HepG2 (cell line): ENCODE data around the gene CPNE1. TPM values are rescaled to one million over a fixed set of nuclear protein-coding genes. Genes with fewer than 3 reads are reported as not detected.

ENCODE experiments used
- AHR ChIP-seq: IDR thresholded peaks from 2 replicates; pipeline ENCODE4 v1.6.1; 2018; ENCODE audit warnings: missing genetic modification reagents, missing compliant biosample characterization
- CCAR2 ChIP-seq: fragments of 200-400 bp; formaldehyde crosslinking; optimal IDR thresholded peaks from 2 replicates; pipeline ENCODE3; 2018; ENCODE audit warnings: low read depth, mild to moderate bottlenecking, low read length, moderate library complexity
- HNF4G ChIP-seq, 2 experiments: sonication (generic) in 1 of 2; formaldehyde crosslinking in 1 of 2; IDR thresholded peaks; 2 replicates each; pipeline versions ENCODE4 v1.4.0 to v1.6.1; 2011 to 2020; ENCODE audit warnings: borderline replicate concordance in 2 of 2, low read depth in 2 of 2, mild to moderate bottlenecking in 2 of 2, low read length in 1 of 2, missing genetic modification reagents in 1 of 2, moderate library complexity in 1 of 2
- NCOA5 ChIP-seq: sonication (generic); formaldehyde crosslinking; IDR thresholded peaks from 2 replicates; pipeline ENCODE4 v1.4.0; 2020; ENCODE audit warnings: missing genetic modification reagents
- PPARG ChIP-seq: conservative IDR thresholded peaks from 2 replicates; pipeline ENCODE4 v1.6.1; 2016; ENCODE audit warnings: missing biosample characterization, missing genetic modification reagents
- RXRA ChIP-seq: sonication (generic); formaldehyde crosslinking; IDR thresholded peaks from 2 replicates; pipeline ENCODE4 v1.5.1; 2020; ENCODE audit warnings: missing genetic modification reagents
- SMYD3 ChIP-seq: sonication (generic); formaldehyde crosslinking; IDR thresholded peaks from 2 replicates; pipeline ENCODE4 v1.8.1; 2023; ENCODE audit warnings: mild to moderate bottlenecking, missing genetic modification reagents
- SP5 ChIP-seq: IDR thresholded peaks from 2 replicates; pipeline ENCODE4 v1.6.1; 2016; ENCODE audit warnings: low read depth, borderline replicate concordance
- TARDBP ChIP-seq: sonication (generic); formaldehyde crosslinking; IDR thresholded peaks from 2 replicates; pipeline ENCODE4 v1.8.0; 2022; ENCODE audit warnings: mild to moderate bottlenecking, missing genetic modification reagents
- ZFP41 ChIP-seq: sonication (generic); formaldehyde crosslinking; IDR thresholded peaks from 2 replicates; pipeline ENCODE4 v1.4.0; 2020; ENCODE audit warnings: mild to moderate bottlenecking, missing genetic modification reagents, borderline replicate concordance
- ZNF20 ChIP-seq: sonication (generic); formaldehyde crosslinking; IDR thresholded peaks from 2 replicates; pipeline ENCODE4 v1.4.0; 2020; ENCODE audit warnings: mild to moderate bottlenecking, moderate library complexity, missing genetic modification reagents
- ZNF3 ChIP-seq: IDR thresholded peaks from 2 replicates; pipeline ENCODE4 v1.7.0; 2017; ENCODE audit warnings: inconsistent platforms
- ZNF460 ChIP-seq: sonication (generic); formaldehyde crosslinking; IDR thresholded peaks from 2 replicates; pipeline ENCODE4 v1.5.1; 2020; ENCODE audit warnings: missing genetic modification reagents, mild to moderate bottlenecking, borderline replicate concordance
- ZSCAN9 ChIP-seq: IDR thresholded peaks from 2 replicates; pipeline ENCODE4 v1.6.1; 2016; ENCODE audit warnings: borderline replicate concordance
- polyA plus RNA-seq, 8 experiments: library from polyadenylated mRNA; depleted of rRNA in 3 of 8; stranded (reverse) in 7 of 8; unstranded in 1 of 8; fragments of >200 nt; fragmentation: Illumina TruSeq in 4 of 8; extraction: Trizol in 4 of 8; gene quantifications; 2 replicates each; pipeline versions ENCODE4 v1.2.1 to v1.2.3, GENCODE V29; 2011 to 2016; ENCODE audit warnings: low read depth in 4 of 8, missing spikeins in 1 of 8, mixed read lengths in 1 of 8; ENCODE audit not compliant: insufficient read depth in 1 of 8
- total RNA-seq, 5 experiments: library from RNA; depleted of rRNA; stranded (reverse); fragments of >200 nt; fragmentation: Illumina TruSeq; extraction: Trizol; gene quantifications; 2 replicates each; pipeline ENCODE4 v1.2.3, GENCODE V29; 2016; ENCODE audit warnings: low read depth in 1 of 5
- TF ChIP-seq, protein P1 (sequence below): sonication (generic); formaldehyde crosslinking; IDR thresholded peaks from 2 replicates; pipeline ENCODE4 v1.4.0; 2020; ENCODE audit warnings: low read depth, missing genetic modification reagents
- TF ChIP-seq, protein P2 (sequence below): sonication (generic); formaldehyde crosslinking; IDR thresholded peaks from 2 replicates; pipeline ENCODE4 v1.5.1; 2020; ENCODE audit warnings: mild to moderate bottlenecking, missing genetic modification reagents, borderline replicate concordance
- TF ChIP-seq, protein P3 (sequence below): sonication (generic); formaldehyde crosslinking; conservative IDR thresholded peaks from 2 replicates; pipeline ENCODE4 v1.4.0; 2020; ENCODE audit warnings: missing genetic modification reagents

The CPNE1 gene
- total and polyA plus RNA-seq, 2 of the 13 experiments (the other 11 are each of a cell fraction or from before 2014, with no cell fraction given): 408 to 431 TPM

DNA sequence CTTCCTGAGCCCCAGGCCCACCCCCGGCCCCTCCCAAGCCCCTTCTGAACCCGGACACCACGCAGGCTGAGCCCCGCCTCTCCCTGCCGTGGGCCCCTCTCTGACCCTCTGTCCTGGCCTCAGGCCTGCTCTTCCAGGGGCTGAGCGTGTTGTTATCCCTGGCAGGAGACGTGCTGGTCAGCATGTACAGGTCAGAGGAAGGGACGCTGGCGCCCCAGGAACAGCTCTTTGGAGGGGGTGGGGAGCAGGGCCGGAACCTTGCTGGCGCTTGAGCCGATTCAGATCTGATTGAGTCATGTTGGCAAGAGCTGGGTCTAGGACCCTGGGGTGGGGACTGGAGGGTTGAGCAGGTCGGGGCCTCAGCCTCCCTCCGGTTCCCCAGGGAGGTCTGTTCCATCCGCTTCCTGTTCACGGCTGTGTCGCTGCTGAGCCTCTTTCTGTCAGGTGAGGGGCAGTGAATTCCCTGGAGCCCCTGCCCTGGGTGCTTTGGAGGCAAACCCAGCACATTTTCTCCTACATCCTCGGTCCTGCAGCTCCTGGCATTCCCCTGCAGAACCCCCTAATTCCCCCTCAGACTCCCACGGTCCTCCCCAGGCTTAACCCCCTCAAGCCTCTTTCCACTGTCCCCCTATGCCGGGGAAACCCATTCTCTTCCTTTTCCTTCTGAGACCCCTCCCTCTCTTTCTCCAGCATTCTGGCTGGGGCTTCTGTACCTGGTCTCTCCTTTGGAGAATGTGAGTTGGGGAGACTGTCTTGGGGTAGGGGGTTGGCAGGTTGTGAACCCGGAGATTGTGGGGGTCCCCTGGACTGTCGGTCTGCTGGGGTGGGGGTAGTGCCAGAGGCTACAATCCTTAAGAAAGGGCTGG, 47.1 kb downstream of the CPNE1 start (continued):
- TF ChIP-seq, protein P1, sequence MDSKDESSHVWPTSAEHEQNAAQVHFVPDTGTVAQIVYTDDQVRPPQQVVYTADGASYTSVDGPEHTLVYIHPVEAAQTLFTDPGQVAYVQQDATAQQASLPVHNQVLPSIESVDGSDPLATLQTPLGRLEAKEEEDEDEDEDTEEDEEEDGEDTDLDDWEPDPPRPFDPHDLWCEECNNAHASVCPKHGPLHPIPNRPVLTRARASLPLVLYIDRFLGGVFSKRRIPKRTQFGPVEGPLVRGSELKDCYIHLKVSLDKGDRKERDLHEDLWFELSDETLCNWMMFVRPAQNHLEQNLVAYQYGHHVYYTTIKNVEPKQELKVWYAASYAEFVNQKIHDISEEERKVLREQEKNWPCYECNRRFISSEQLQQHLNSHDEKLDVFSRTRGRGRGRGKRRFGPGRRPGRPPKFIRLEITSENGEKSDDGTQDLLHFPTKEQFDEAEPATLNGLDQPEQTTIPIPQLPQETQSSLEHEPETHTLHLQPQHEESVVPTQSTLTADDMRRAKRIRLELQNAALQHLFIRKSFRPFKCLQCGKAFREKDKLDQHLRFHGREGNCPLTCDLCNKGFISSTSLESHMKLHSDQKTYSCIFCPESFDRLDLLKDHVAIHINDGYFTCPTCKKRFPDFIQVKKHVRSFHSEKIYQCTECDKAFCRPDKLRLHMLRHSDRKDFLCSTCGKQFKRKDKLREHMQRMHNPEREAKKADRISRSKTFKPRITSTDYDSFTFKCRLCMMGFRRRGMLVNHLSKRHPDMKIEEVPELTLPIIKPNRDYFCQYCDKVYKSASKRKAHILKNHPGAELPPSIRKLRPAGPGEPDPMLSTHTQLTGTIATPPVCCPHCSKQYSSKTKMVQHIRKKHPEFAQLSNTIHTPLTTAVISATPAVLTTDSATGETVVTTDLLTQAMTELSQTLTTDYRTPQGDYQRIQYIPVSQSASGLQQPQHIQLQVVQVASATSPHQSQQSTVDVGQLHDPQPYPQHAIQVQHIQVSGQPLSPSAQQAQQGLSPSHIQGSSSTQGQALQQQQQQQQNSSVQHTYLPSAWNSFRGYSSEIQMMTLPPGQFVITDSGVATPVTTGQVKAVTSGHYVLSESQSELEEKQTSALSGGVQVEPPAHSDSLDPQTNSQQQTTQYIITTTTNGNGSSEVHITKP (CRISPR knock-in tag): peak; percentile 75
- TF ChIP-seq ZSCAN9 (CRISPR knock-in tag) (peak; percentile 22; the same call in 1 of the 2 replicates), SMYD3 (CRISPR knock-in tag) (peak; percentile 14; the same call in 1 of the 2 replicates), ZNF20 (no peak; the same call in none of the 2 replicates), CCAR2 (peak; percentile 71), PPARG (CRISPR knock-in tag) (peak; percentile 23; the same call in 1 of the 2 replicates), ZNF460 (CRISPR knock-in tag) (no peak), NCOA5 (CRISPR knock-in tag) (no peak), TARDBP (CRISPR knock-in tag) (peak; percentile 89; the same call in 1 of the 2 replicates), SP5 (CRISPR knock-in tag) (peak; percentile 92), ZNF3 (no peak), HNF4G (IDR thresholded peaks at IDR 0.05; ENCODE audit: borderline replicate concordance, low read depth, low read length) (no peak), HNF4G (CRISPR knock-in tag; IDR thresholded peaks at IDR 0.05; ENCODE audit: borderline replicate concordance, low read depth) (0 out of 2 replicates have a peak, but pooled peaks have one; percentile 66), ZFP41 (CRISPR knock-in tag) (peak; percentile 94; the same call in 1 of the 2 replicates), RXRA (CRISPR knock-in tag) (peak; percentile 81; the same call in 1 of the 2 replicates), AHR (peak; percentile 95)
- TF ChIP-seq, protein P2, sequence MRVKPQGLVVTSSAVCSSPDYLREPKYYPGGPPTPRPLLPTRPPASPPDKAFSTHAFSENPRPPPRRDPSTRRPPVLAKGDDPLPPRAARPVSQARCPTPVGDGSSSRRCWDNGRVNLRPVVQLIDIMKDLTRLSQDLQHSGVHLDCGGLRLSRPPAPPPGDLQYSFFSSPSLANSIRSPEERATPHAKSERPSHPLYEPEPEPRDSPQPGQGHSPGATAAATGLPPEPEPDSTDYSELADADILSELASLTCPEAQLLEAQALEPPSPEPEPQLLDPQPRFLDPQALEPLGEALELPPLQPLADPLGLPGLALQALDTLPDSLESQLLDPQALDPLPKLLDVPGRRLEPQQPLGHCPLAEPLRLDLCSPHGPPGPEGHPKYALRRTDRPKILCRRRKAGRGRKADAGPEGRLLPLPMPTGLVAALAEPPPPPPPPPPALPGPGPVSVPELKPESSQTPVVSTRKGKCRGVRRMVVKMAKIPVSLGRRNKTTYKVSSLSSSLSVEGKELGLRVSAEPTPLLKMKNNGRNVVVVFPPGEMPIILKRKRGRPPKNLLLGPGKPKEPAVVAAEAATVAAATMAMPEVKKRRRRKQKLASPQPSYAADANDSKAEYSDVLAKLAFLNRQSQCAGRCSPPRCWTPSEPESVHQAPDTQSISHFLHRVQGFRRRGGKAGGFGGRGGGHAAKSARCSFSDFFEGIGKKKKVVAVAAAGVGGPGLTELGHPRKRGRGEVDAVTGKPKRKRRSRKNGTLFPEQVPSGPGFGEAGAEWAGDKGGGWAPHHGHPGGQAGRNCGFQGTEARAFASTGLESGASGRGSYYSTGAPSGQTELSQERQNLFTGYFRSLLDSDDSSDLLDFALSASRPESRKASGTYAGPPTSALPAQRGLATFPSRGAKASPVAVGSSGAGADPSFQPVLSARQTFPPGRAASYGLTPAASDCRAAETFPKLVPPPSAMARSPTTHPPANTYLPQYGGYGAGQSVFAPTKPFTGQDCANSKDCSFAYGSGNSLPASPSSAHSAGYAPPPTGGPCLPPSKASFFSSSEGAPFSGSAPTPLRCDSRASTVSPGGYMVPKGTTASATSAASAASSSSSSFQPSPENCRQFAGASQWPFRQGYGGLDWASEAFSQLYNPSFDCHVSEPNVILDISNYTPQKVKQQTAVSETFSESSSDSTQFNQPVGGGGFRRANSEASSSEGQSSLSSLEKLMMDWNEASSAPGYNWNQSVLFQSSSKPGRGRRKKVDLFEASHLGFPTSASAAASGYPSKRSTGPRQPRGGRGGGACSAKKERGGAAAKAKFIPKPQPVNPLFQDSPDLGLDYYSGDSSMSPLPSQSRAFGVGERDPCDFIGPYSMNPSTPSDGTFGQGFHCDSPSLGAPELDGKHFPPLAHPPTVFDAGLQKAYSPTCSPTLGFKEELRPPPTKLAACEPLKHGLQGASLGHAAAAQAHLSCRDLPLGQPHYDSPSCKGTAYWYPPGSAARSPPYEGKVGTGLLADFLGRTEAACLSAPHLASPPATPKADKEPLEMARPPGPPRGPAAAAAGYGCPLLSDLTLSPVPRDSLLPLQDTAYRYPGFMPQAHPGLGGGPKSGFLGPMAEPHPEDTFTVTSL: peak; percentile 5; the same call in 1 of the 2 replicates
- TF ChIP-seq, protein P3, sequence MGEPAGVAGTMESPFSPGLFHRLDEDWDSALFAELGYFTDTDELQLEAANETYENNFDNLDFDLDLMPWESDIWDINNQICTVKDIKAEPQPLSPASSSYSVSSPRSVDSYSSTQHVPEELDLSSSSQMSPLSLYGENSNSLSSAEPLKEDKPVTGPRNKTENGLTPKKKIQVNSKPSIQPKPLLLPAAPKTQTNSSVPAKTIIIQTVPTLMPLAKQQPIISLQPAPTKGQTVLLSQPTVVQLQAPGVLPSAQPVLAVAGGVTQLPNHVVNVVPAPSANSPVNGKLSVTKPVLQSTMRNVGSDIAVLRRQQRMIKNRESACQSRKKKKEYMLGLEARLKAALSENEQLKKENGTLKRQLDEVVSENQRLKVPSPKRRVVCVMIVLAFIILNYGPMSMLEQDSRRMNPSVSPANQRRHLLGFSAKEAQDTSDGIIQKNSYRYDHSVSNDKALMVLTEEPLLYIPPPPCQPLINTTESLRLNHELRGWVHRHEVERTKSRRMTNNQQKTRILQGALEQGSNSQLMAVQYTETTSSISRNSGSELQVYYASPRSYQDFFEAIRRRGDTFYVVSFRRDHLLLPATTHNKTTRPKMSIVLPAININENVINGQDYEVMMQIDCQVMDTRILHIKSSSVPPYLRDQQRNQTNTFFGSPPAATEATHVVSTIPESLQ (CRISPR knock-in tag): peak; percentile 33; the same call in 1 of the 2 replicates
